GM12872 (cell line): ENCODE data around the gene TK2.
A peak's percentile ranks its signal among the peaks of the same experiment; 100 is the strongest.

Source experiments
- TF ChIP-seq, protein P1 (sequence below): IDR thresholded peaks from 3 replicates; pipeline ENCODE4 v1.5.1; 2011; ENCODE audit warnings: low read depth, mild to moderate bottlenecking, low read length, moderate library complexity; ENCODE audit not compliant: insufficient read depth

TK2 gene

GRCh38 chr16:66549284-66550131 lies at the start of gene TK2:
Gene TK2 (minus strand): TSS chr16:66550122. CDS start chr16:66550061, 61 bp downstream.
- TF ChIP-seq, protein P1, sequence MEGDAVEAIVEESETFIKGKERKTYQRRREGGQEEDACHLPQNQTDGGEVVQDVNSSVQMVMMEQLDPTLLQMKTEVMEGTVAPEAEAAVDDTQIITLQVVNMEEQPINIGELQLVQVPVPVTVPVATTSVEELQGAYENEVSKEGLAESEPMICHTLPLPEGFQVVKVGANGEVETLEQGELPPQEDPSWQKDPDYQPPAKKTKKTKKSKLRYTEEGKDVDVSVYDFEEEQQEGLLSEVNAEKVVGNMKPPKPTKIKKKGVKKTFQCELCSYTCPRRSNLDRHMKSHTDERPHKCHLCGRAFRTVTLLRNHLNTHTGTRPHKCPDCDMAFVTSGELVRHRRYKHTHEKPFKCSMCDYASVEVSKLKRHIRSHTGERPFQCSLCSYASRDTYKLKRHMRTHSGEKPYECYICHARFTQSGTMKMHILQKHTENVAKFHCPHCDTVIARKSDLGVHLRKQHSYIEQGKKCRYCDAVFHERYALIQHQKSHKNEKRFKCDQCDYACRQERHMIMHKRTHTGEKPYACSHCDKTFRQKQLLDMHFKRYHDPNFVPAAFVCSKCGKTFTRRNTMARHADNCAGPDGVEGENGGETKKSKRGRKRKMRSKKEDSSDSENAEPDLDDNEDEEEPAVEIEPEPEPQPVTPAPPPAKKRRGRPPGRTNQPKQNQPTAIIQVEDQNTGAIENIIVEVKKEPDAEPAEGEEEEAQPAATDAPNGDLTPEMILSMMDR, result peak; percentile 25; the same call in 1 of the 3 replicates

DNA sequence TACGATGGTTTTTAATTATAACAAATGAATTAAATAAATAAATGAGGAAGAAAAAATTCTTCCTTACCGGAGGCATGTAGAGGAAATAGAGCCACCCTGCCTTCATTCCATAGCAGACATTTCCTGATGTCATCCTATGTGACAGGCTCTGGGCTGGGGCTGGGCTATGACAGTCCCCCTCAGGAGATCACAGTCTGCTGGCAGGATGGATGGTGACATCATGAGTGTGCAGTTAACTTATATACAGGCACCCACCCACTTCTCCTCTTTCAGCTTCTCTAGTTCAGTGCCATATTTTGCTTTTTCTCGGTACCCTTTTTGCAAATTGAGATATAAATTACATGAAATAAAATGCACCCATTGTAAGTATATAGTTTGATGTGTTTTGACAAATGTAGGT lies 48.2 kb upstream of the TK2 start:
- TF ChIP-seq, protein P1, result no peak

DNA sequence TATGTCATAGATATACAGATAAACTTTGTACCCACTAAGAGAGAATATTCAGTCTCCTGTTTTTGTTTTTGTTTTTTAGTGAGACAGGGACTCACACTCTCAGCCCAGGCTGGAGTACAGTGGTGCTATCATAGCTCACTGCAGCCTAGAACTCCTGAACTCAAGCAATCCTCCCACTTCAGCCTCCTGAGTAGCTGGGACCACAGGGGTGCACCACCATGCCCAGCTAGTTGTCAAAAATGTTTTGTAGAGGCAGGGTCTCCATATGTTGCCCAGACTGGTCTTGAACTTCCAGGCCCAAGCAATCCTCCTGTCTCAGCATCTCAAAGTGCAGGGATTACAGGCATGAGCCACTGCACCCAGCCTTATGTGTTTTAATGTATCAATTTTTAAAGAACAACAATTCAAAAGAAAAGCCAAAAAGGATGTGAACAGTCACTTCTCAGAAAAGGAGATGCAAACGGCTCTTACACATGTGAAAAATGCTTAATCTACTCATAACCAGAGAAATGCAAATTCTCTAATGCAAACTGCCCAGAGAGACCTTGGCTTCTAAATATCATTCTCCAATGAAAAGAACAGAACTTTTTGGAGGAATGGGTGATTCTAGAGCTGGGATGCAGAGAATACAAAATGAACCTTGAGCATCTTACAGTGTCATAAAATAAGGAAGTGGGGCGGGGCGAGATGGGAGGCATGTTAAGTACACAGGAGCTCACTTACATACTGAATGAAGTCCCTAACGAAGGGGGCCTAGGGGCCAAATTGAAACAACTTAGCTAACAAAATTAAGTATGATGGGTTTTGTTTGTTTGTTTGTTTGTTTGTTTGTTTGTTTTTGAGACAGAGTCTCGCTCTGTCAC lies 47.3 kb upstream of the TK2 start:
- TF ChIP-seq, protein P1, result no peak

- TF ChIP-seq, protein P1, result no peak
Observed at GRCh38 chr16:66594739-66595138, 44.8 kb upstream of the TK2 start.

DNA sequence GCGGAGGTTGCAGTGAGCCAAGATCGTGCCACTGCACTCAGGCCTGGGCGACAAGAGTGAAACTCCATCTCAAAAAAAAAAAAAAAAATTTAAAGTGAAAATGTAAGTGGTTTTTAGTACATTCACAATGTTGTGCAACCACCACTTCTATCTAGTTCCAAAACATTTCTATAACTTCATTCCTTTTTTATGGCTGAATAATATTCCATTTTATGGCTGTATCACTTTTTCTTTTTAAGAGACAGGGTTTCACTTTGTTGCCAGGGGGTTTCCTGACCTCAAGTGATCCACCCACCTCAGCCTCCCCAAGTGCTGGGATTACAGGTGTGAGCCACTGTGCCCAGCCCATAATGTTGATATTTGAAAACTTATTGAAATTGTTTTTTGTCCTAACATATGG lies 42.9 kb upstream of the TK2 start:
- TF ChIP-seq, protein P1, result no peak

- TF ChIP-seq, protein P1, result no peak
Observed at GRCh38 chr16:66592241-66592640, 42.3 kb upstream of the TK2 start.

DNA sequence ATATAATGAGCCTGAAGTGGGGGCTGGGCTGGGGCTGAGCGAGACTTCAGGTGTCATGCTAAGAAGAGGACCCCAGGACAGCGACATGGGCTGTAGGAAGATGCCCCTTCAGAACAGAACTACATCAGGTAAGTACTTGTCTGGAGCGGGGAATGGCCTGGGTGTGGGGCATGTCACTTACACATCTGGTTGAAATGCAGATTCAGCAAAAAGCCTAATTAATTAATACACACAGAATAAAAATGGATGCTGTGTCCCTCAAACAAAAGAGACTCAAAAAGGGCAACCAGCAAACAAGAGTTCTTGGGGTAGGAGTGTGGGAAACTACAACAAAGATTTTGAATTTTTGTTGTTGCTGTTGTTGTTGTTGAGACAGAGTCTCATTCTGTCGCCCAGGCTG lies 41.1 kb upstream of the TK2 start:
- TF ChIP-seq, protein P1, result no peak
